ENCODE data around the gene SPOCD1.

- TF ChIP-seq CTCF (IDR thresholded peaks at IDR 0.05) (no peak), ZFX (IDR thresholded peaks at IDR 0.05; ENCODE audit: borderline replicate concordance) (no peak)
These were observed 39.8 kb downstream of the SPOCD1 start for GRCh38 chr1:31776032-31776431.
